ENCODE measurements around the gene DROSHA. TPM values are rescaled to one million over a fixed set of nuclear protein-coding genes. Genes with fewer than 3 reads are reported as not detected.

The DROSHA gene
- total and polyA plus RNA-seq, 2 experiments from 2014 or later: 25.3 to 40.8 TPM

DNA sequence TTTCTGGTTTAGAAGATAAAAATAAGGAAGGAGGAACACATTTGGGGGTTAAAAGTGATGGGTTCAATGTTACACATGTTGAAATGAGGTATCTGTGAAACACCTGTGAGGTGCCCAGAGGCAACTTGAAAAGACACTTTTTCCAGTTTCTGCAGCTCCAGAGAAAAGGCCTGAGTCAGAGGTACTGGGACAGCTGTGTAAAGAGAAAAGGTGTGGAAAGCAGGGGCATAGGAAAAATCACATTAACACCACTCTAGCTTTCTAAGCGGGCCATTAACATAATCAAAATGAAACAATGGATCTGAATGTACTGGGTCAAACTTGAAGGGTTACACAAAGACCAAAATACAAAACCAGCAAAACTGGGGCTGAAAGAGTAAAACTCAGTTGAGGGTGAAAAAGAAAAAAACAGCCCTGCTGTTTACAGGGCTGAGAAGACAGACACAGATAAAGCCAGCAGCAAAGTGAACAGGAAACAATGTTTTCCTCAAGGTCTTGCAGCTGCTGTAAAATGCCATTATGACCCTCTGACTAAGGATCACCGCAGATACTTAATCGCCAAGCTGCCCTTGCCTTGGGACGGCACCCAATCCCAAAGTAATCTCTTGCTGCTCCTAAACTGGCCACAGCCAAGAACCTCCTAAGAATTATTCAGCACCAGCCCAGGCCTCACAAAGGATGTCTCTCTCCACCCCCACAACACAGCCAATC lies 104.7 kb downstream of the DROSHA start:
- DNase-seq (ENCODE audit: low spot score): peak; percentile 9
- Histone ChIP-seq H3K9me3 (ENCODE audit: low read depth) (no peaks in the 10 kb centered on the region), H3K9me2 (replicated peaks; ENCODE audit: insufficient read depth) (no peaks in the 10 kb centered on the region), H3K36me3 (replicated peaks; ENCODE audit: insufficient read depth, low read depth) (no peaks in the 10 kb centered on the region), H3K4me3 (no peak overlapping the region), H4K20me1 (ENCODE audit: insufficient read depth, poor library complexity, severe bottlenecking) (no peaks in the 10 kb centered on the region), H3K27ac (peak overlapping the region; percentile 37), H2AFZ (no peak overlapping the region), H3K27me3 (no peaks in the 10 kb centered on the region), H3K79me2 (no peaks in the 10 kb centered on the region), H3K4me2 (peak overlapping the region; percentile 4), H3K4me1 (ENCODE audit: insufficient read depth) (peaks cover 12% of the 10 kb centered on the region)
- WGBS (ENCODE audit: low lambda C conversion rate, missing lambda C conversion rate): 40% methylated on average over 4 of the region's 4 CpGs
- TF ChIP-seq, protein P1, sequence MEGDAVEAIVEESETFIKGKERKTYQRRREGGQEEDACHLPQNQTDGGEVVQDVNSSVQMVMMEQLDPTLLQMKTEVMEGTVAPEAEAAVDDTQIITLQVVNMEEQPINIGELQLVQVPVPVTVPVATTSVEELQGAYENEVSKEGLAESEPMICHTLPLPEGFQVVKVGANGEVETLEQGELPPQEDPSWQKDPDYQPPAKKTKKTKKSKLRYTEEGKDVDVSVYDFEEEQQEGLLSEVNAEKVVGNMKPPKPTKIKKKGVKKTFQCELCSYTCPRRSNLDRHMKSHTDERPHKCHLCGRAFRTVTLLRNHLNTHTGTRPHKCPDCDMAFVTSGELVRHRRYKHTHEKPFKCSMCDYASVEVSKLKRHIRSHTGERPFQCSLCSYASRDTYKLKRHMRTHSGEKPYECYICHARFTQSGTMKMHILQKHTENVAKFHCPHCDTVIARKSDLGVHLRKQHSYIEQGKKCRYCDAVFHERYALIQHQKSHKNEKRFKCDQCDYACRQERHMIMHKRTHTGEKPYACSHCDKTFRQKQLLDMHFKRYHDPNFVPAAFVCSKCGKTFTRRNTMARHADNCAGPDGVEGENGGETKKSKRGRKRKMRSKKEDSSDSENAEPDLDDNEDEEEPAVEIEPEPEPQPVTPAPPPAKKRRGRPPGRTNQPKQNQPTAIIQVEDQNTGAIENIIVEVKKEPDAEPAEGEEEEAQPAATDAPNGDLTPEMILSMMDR (IDR thresholded peaks at IDR 0.05; ENCODE audit: poor library complexity): no peak
- TF ChIP-seq EZH2phosphoT487 (IDR thresholded peaks at IDR 0.05; ENCODE audit: low read depth, severe bottlenecking, unreplicated experiment) (no peak), EZH2 (IDR thresholded peaks at IDR 0.05; ENCODE audit: borderline replicate concordance) (no peak)

DNA sequence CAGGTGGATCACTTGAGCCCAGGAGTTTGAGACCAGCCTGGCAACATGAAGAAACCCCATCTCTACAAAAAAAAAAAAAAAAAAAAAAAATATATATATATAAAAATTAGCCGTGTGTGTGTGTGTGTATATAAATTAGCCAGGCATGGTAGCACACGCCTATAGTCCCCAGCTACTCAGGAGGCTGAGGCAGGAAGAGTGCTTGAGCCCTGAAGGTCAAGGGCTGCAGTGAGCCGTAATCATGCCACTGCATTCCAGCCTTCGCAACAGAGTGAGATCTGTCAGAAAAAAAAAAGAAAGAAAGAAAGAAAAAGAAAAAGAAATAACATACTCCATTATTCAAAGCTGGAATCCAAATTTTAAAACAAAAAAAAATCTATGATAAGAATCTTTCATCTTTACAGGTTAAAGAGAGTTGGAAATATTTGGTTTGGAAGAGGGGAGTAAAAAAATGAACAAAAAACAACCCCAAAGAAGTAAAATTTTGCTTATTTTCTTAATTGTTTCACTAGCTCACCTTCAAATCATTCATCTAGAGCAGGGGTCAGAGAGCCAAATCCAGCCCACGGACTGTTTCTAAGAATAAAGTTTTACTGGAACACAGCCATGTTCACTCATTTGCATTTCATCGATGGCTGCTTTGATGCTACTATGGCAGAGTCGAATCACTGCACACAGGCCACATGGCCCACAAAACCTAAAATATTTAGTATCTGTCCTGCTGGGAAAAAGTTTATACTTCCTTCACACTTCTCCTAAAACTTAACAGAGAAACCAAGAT lies 109.9 kb downstream of the DROSHA start:
- Histone ChIP-seq H3K27me3 (no peaks in the 10 kb centered on the region), H3K9me3 (ENCODE audit: low read depth) (no peaks in the 10 kb centered on the region)
- TF ChIP-seq EZH2 (IDR thresholded peaks at IDR 0.05; ENCODE audit: borderline replicate concordance) (no peak), EZH2phosphoT487 (IDR thresholded peaks at IDR 0.05; ENCODE audit: low read depth, severe bottlenecking, unreplicated experiment) (no peak)
- TF ChIP-seq, protein P1 (IDR thresholded peaks at IDR 0.05; ENCODE audit: poor library complexity): no peak

DNA sequence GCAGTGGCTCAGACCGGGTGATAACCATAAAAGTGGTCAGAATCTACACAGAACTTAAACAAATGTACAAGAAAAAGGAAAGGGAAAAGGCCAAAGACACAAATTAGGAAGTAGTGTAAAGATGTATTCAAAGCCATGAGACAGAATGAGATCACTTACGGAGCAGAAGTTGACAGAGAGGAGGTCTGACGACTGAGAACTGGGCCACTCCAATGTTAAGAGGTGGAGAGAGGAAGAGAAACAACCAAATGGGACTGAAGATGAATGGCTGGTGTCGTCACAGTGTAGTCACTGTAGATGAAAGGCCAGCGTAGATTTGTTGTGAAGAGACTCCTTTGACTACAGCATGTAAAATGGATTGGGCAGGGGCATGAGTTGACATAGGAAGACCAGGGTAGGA lies 114.4 kb downstream of the DROSHA start:
- Histone ChIP-seq H3K4me2 (no peak overlapping the region), H3K36me3 (replicated peaks; ENCODE audit: insufficient read depth, low read depth) (no peaks in the 10 kb centered on the region), H2AFZ (no peak overlapping the region), H3K27me3 (no peaks in the 10 kb centered on the region), H3K27ac (no peak overlapping the region), H3K4me1 (ENCODE audit: insufficient read depth) (no peaks in the 10 kb centered on the region), H3K79me2 (no peaks in the 10 kb centered on the region), H4K20me1 (ENCODE audit: insufficient read depth, poor library complexity, severe bottlenecking) (no peaks in the 10 kb centered on the region), H3K9me3 (ENCODE audit: low read depth) (no peaks in the 10 kb centered on the region), H3K4me3 (no peak overlapping the region), H3K9me2 (replicated peaks; ENCODE audit: insufficient read depth) (no peaks in the 10 kb centered on the region)
- TF ChIP-seq EZH2phosphoT487 (IDR thresholded peaks at IDR 0.05; ENCODE audit: low read depth, severe bottlenecking, unreplicated experiment) (no peak), EZH2 (IDR thresholded peaks at IDR 0.05; ENCODE audit: borderline replicate concordance) (no peak)
- TF ChIP-seq, protein P1 (IDR thresholded peaks at IDR 0.05; ENCODE audit: poor library complexity): no peak
- WGBS (ENCODE audit: low lambda C conversion rate, missing lambda C conversion rate): 93% methylated on average over 5 of the region's 5 CpGs
- DNase-seq (ENCODE audit: low spot score): no peak

More for the DNA sequence above, 109.9 kb downstream of the DROSHA start:
- Histone ChIP-seq H3K9me2 (replicated peaks; ENCODE audit: insufficient read depth) (no peaks in the 10 kb centered on the region), H3K36me3 (replicated peaks; ENCODE audit: insufficient read depth, low read depth) (no peaks in the 10 kb centered on the region), H3K27ac (no peak overlapping the region), H3K4me1 (ENCODE audit: insufficient read depth) (peaks cover under 1% of the 10 kb centered on the region), H3K4me3 (no peak overlapping the region), H4K20me1 (ENCODE audit: insufficient read depth, poor library complexity, severe bottlenecking) (no peaks in the 10 kb centered on the region), H3K79me2 (no peaks in the 10 kb centered on the region), H2AFZ (no peak overlapping the region), H3K4me2 (no peak overlapping the region)
- DNase-seq (ENCODE audit: low spot score): no peak
- whole genome bisulfite sequencing (ENCODE audit: low lambda C conversion rate, missing lambda C conversion rate): 96% methylated on average over 7 of the region's 7 CpGs

Data from hepatocyte (in vitro differentiated cells).